Omental fat pad (tissue), 4 donors: ENCODE results near the gene LIPA. TPM values are rescaled to one million over a fixed set of nuclear protein-coding genes. Genes with fewer than 3 reads are reported as not detected.

Source experiments
- ATAC-seq: fragments of 150-250 bp; one replicate; pipeline ENCODE4 v1.9.1; 2016; ENCODE audit warnings: mild to moderate bottlenecking, moderate library complexity; ENCODE audit not compliant: low FRiP score
- DNase-seq: peaks from one replicate; pipeline ENCODE4 v3.0.0-alpha.2; 2019; ENCODE audit warnings: low spot score
- CTCF ChIP-seq, 3 donors: fragments of 450-650 bp; IDR thresholded peaks; one replicate each; pipeline ENCODE4 v1.5.1; 2016 to 2017; ENCODE audit warnings: antibody characterized with exemption in 3 of 3, mild to moderate bottlenecking in 3 of 3, moderate library complexity in 2 of 3
- total RNA-seq, 4 donors: library from RNA; depleted of rRNA; stranded (reverse); fragments of >200 nt; gene quantifications; one replicate each; pipeline ENCODE4 v1.1.0, GENCODE V29; 2016

Gene LIPA
- total RNA-seq, 4 donors from 2014 or later, result 77.0 to 354 (median 105) TPM

DNA sequence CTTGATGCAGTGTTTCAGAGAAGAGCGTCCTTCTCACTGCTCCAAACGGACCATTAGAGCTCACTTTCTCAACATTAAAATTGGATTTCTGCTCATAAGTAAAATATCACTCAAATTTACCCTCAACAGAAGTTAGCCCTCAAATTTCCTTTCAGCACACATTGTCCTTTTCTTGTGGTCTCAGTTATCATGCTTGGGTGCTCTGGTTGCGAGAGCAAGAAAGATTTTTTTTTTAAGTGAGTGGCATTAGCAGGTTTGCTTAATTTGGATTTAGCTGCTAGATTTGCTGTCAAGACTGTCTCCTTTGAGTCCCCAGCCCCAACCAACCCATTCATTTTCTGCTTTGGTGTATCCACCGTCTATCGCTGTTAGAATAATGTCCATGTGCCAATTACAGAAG lies 41.9 kb downstream of the LIPA start:
- no peak for ATAC-seq
- no peak for TF ChIP-seq CTCF (IDR thresholded peaks at IDR 0.05)
- no peak for DNase-seq

GRCh38 chr10:89207801-89208551 lies 43.6 kb downstream of the LIPA start:
- peak; percentile 47 for ATAC-seq
- no peak for TF ChIP-seq CTCF (IDR thresholded peaks at IDR 0.05)
- no peak for DNase-seq

GRCh38 chr10:89207181-89207800 lies 44.3 kb downstream of the LIPA start, which contains the start of gene CH25H:
CH25H (minus strand) TSS chr10:89207317; CDS start chr10:89207292, 25 bp downstream.
- DNase-seq (peak; percentile 66), ATAC-seq (peak; percentile 76)
- TF ChIP-seq CTCF (IDR thresholded peaks at IDR 0.05), result no peak

GRCh38 chr10:89206402-89207180 lies 45.0 kb downstream of the LIPA start:
- no peak for TF ChIP-seq CTCF (IDR thresholded peaks at IDR 0.05)
- ATAC-seq, result peak; percentile 48
- no peak for DNase-seq

GRCh38 chr10:89204621-89205185 lies 46.9 kb downstream of the LIPA start:
- ATAC-seq (no peak), DNase-seq (no peak)

DNA sequence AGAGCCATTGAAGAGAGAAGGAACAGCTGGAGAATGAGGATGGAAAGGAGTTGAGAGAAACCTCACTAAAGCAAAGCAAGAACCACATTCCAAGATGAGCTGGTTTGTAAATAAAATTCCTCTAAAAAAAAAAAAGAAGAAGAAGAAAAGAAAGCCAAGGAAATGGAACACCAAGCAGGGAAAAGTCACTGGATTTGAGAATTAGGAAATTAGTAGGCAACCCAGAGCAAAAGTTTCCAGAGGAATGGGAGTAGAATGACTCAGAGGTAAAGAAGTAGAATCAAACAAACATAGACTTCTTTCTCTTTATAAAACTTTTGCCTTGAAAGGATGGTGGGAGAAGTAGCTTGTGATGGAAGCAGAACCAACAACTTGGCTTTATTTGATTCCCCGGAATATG lies 48.3 kb downstream of the LIPA start:
- DNase-seq (no peak), ATAC-seq (no peak)
- TF ChIP-seq CTCF (IDR thresholded peaks at IDR 0.05), result no peak

More at GRCh38 chr10:89204621-89205185, 46.9 kb downstream of the LIPA start:
- no peak for TF ChIP-seq CTCF (IDR thresholded peaks at IDR 0.05)
